Liver (tissue), 9 donors: ENCODE results near the gene SEL1L. TPM values are rescaled to one million over a fixed set of nuclear protein-coding genes. Genes with fewer than 3 reads are reported as not detected.
A peak's percentile ranks its signal among the peaks of the same experiment; 100 is the strongest.

Source experiments
- DNase-seq: peaks from one replicate; pipeline ENCODE4 v3.0.0-alpha.2; 2017; ENCODE audit warnings: low spot score
- H3K27ac ChIP-seq, 2 donors: one replicate each; pipeline ENCODE4 v1.7.0; 2013; ENCODE audit warnings: inconsistent platforms in 2 of 2, low read length in 2 of 2, control low read depth in 1 of 2, low read depth in 1 of 2, mild to moderate bottlenecking in 1 of 2
- H3K27me3 ChIP-seq, 4 donors: one replicate each; pipeline versions ENCODE4 v1.6.1 to v1.7.0; 2013; ENCODE audit warnings: low read length in 3 of 4, inconsistent platforms in 1 of 4, mild to moderate bottlenecking in 1 of 4, moderate library complexity in 1 of 4; ENCODE audit not compliant: control insufficient read depth in 4 of 4, insufficient read depth in 4 of 4
- H3K36me3 ChIP-seq, 4 donors: one replicate each; pipeline versions ENCODE4 v1.6.1 to v1.7.0; 2013; ENCODE audit warnings: low read length in 3 of 4, mild to moderate bottlenecking in 3 of 4, low read depth in 1 of 4, moderate library complexity in 1 of 4; ENCODE audit not compliant: control insufficient read depth in 4 of 4, insufficient read depth in 3 of 4
- H3K4me1 ChIP-seq, 4 donors: one replicate each; pipeline versions ENCODE4 v1.6.1 to v1.7.0; 2013; ENCODE audit warnings: low read length in 3 of 4, mild to moderate bottlenecking in 3 of 4, moderate library complexity in 1 of 4; ENCODE audit not compliant: control insufficient read depth in 4 of 4, insufficient read depth in 4 of 4
- H3K4me3 ChIP-seq, 3 donors: one replicate each; pipeline versions ENCODE4 v1.6.1 to v1.7.0; 2013; ENCODE audit warnings: low read length in 3 of 3, control low read depth in 1 of 3, low read depth in 1 of 3, mild to moderate bottlenecking in 1 of 3
- H3K9ac ChIP-seq, 2 donors: one replicate each; pipeline ENCODE4 v1.7.0; 2013; ENCODE audit warnings: low read length in 2 of 2, mild to moderate bottlenecking in 2 of 2, moderate library complexity in 2 of 2, control low read depth in 1 of 2, low read depth in 1 of 2
- H3K9me3 ChIP-seq, 4 donors: one replicate each; pipeline versions ENCODE4 v1.6.1 to v1.7.0; 2013; ENCODE audit warnings: low read length in 3 of 4; ENCODE audit not compliant: control insufficient read depth in 4 of 4
- CTCF ChIP-seq: fragments of 150-350 bp; IDR thresholded peaks from 2 replicates; pipeline ENCODE4 v1.5.1; 2017; ENCODE audit warnings: improper control_type of control experiment, low read depth, low read length; ENCODE audit not compliant: missing input control
- EGR1 ChIP-seq, 2 donors: IDR thresholded peaks; 2 replicates each; pipeline ENCODE4 v1.6.1; 2016 to 2018; ENCODE audit warnings: antibody characterized with exemption in 2 of 2, low read depth in 2 of 2
- FOXA1 ChIP-seq: IDR thresholded peaks from 2 replicates; pipeline ENCODE4 v1.6.1; 2016; ENCODE audit warnings: antibody characterized with exemption
- FOXA2 ChIP-seq: IDR thresholded peaks from 2 replicates; pipeline ENCODE4 v1.6.1; 2016; ENCODE audit warnings: antibody characterized with exemption
- GABPA ChIP-seq, 2 donors: IDR thresholded peaks in 1 of 2; conservative IDR thresholded peaks in 1 of 2; 2 replicates each; pipeline ENCODE4 v1.6.1; 2016; ENCODE audit warnings: antibody characterized with exemption in 2 of 2, mild to moderate bottlenecking in 1 of 2, moderate library complexity in 1 of 2
- HNF4A ChIP-seq, 2 donors: conservative IDR thresholded peaks; 2 replicates each; pipeline ENCODE4 v1.6.1; 2016; ENCODE audit warnings: antibody characterized with exemption in 2 of 2, mild to moderate bottlenecking in 2 of 2
- HNF4G ChIP-seq: IDR thresholded peaks from 2 replicates; pipeline ENCODE4 v1.6.1; 2016; ENCODE audit warnings: antibody characterized with exemption
- JUND ChIP-seq, 2 donors: IDR thresholded peaks; 2 replicates each; pipeline ENCODE4 v1.6.1; 2016; ENCODE audit warnings: antibody characterized with exemption in 2 of 2
- NR2F2 ChIP-seq: IDR thresholded peaks from 2 replicates; pipeline ENCODE4 v1.6.1; 2016; ENCODE audit warnings: antibody characterized with exemption
- RAD21 ChIP-seq, 2 donors: IDR thresholded peaks; 2 replicates each; pipeline ENCODE4 v1.6.1; 2016; ENCODE audit warnings: antibody characterized with exemption in 2 of 2, mild to moderate bottlenecking in 2 of 2
- RXRA ChIP-seq, 2 donors: IDR thresholded peaks; 2 replicates each; pipeline ENCODE4 v1.6.1; 2017 to 2018; ENCODE audit warnings: antibody characterized with exemption in 2 of 2, mild to moderate bottlenecking in 1 of 2
- SP1 ChIP-seq: IDR thresholded peaks from 2 replicates; pipeline ENCODE4 v1.6.1; 2018; ENCODE audit warnings: antibody characterized with exemption, mild to moderate bottlenecking
- TAF1 ChIP-seq: conservative IDR thresholded peaks from 2 replicates; pipeline ENCODE4 v1.6.1; 2016; ENCODE audit warnings: antibody characterized with exemption, mild to moderate bottlenecking
- YY1 ChIP-seq: IDR thresholded peaks from 2 replicates; pipeline ENCODE4 v1.6.1; 2016; ENCODE audit warnings: antibody characterized with exemption, mild to moderate bottlenecking
- WGBS: extraction: QIAGEN DNeasy Blood & Tissue Kit; methylation state at CpG from one replicate; pipeline ENCODE4 v1.1.7; 2013; 5-methylcytosine and 5-hydroxymethylcytosine counted together
- polyA plus RNA-seq, 2 donors: library from polyadenylated mRNA; stranded (reverse) in 1 of 2; unstranded in 1 of 2; fragments of 200-250 nt in 1 of 2; fragments of >200 nt in 1 of 2; fragmentation: Nextera tagmentation in 1 of 2; extraction: Ambion mirVana in 1 of 2; gene quantifications; one replicate each; pipeline versions ENCODE4 v1.2.1 to v1.2.3, GENCODE V29; 2013 to 2015
- total RNA-seq, 2 donors: library from RNA; depleted of rRNA; stranded (reverse); fragments of >200 nt; gene quantifications; one replicate each; pipeline ENCODE4 v1.2.3, GENCODE V29; 2014
- TF ChIP-seq, protein P1 (sequence below): IDR thresholded peaks from 2 replicates; pipeline ENCODE4 v1.6.1; 2016; ENCODE audit warnings: antibody characterized with exemption, mild to moderate bottlenecking
- TF ChIP-seq, protein P2 (sequence below): IDR thresholded peaks from 2 replicates; pipeline ENCODE4 v1.6.1; 2016; ENCODE audit warnings: antibody characterized with exemption
- TF ChIP-seq, protein P3 (sequence below): IDR thresholded peaks from 2 replicates; pipeline ENCODE4 v1.6.1; 2016; ENCODE audit warnings: antibody characterized with exemption
- TF ChIP-seq, protein P4 (sequence below): IDR thresholded peaks from 2 replicates; pipeline ENCODE4 v1.6.1; 2016; ENCODE audit warnings: antibody characterized with exemption
- donor health status: healthy.
- donor health status: healthy.
- donor health status: healthy.
- donor health status: healthy.
- donor health status: healthy.

The SEL1L gene
- total and polyA plus RNA-seq, 4 donors = 40.7 to 117 (median 45.6) TPM

DNA sequence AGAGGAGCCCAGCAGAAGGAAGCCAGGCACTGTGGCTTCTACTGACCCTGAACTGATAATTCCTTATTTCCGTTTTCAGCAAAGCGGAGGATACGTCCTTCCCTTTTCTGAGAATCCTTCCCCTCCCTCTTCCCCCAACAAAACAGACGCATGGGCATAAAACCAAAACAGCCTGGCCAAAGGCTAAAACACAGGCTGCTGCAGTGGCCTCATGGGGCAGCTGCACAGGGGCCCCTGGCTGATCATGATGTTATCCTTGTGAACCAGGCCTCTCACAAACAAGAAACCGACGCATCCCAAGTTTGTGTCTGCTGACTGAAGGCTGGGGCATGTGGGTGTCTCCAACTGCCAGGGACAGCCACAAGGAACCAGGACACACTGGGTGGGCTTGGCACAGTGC, 110.1 kb downstream of the SEL1L start:
- 73% methylated on average over 6 of the region's 6 CpGs for WGBS
- Histone ChIP-seq H3K27ac (no peak overlapping the region), H3K4me3 (no peak overlapping the region), H3K36me3 (no peaks in the 10 kb centered on the region), H3K9me3 (no peaks in the 10 kb centered on the region), H3K27me3 (no peaks in the 10 kb centered on the region), H3K9ac (no peak overlapping the region), H3K4me1 (peaks cover 0 to 10% (median 2%) of the 10 kb centered on the region in 4 donors)
- TF ChIP-seq NR2F2 = peak; percentile 94
- peak; percentile 13 for TF ChIP-seq SP1
- TF ChIP-seq, protein P1, sequence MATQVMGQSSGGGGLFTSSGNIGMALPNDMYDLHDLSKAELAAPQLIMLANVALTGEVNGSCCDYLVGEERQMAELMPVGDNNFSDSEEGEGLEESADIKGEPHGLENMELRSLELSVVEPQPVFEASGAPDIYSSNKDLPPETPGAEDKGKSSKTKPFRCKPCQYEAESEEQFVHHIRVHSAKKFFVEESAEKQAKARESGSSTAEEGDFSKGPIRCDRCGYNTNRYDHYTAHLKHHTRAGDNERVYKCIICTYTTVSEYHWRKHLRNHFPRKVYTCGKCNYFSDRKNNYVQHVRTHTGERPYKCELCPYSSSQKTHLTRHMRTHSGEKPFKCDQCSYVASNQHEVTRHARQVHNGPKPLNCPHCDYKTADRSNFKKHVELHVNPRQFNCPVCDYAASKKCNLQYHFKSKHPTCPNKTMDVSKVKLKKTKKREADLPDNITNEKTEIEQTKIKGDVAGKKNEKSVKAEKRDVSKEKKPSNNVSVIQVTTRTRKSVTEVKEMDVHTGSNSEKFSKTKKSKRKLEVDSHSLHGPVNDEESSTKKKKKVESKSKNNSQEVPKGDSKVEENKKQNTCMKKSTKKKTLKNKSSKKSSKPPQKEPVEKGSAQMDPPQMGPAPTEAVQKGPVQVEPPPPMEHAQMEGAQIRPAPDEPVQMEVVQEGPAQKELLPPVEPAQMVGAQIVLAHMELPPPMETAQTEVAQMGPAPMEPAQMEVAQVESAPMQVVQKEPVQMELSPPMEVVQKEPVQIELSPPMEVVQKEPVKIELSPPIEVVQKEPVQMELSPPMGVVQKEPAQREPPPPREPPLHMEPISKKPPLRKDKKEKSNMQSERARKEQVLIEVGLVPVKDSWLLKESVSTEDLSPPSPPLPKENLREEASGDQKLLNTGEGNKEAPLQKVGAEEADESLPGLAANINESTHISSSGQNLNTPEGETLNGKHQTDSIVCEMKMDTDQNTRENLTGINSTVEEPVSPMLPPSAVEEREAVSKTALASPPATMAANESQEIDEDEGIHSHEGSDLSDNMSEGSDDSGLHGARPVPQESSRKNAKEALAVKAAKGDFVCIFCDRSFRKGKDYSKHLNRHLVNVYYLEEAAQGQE = no peak
- no peak for TF ChIP-seq YY1
- TF ChIP-seq FOXA2 = no peak
- peak in 1 of 2 donors; percentile 6 for TF ChIP-seq RXRA (IDR thresholded peaks at IDR 0.05)
- TF ChIP-seq, protein P2, sequence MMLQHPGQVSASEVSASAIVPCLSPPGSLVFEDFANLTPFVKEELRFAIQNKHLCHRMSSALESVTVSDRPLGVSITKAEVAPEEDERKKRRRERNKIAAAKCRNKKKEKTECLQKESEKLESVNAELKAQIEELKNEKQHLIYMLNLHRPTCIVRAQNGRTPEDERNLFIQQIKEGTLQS = no peak
- TF ChIP-seq, protein P3, sequence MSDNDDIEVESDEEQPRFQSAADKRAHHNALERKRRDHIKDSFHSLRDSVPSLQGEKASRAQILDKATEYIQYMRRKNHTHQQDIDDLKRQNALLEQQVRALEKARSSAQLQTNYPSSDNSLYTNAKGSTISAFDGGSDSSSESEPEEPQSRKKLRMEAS = peak; percentile 70
- no peak for TF ChIP-seq GABPA (IDR thresholded peaks at IDR 0.05 in 1 of 2, conservative IDR thresholded peaks at IDR 0.05 in 1 of 2)
- TF ChIP-seq EGR1 (IDR thresholded peaks at IDR 0.05; ENCODE audit: low read depth in 2 of 2) = peak in 1 of 2 donors; percentile 63
- TF ChIP-seq RAD21 (IDR thresholded peaks at IDR 0.05) = peak; percentile 25 to 33
- TF ChIP-seq HNF4A (conservative IDR thresholded peaks at IDR 0.05) = no peak
- no peak for TF ChIP-seq TAF1
- TF ChIP-seq CTCF = no peak
- no peak for TF ChIP-seq JUND (IDR thresholded peaks at IDR 0.05)
- no peak for TF ChIP-seq FOXA1
- TF ChIP-seq, protein P4, sequence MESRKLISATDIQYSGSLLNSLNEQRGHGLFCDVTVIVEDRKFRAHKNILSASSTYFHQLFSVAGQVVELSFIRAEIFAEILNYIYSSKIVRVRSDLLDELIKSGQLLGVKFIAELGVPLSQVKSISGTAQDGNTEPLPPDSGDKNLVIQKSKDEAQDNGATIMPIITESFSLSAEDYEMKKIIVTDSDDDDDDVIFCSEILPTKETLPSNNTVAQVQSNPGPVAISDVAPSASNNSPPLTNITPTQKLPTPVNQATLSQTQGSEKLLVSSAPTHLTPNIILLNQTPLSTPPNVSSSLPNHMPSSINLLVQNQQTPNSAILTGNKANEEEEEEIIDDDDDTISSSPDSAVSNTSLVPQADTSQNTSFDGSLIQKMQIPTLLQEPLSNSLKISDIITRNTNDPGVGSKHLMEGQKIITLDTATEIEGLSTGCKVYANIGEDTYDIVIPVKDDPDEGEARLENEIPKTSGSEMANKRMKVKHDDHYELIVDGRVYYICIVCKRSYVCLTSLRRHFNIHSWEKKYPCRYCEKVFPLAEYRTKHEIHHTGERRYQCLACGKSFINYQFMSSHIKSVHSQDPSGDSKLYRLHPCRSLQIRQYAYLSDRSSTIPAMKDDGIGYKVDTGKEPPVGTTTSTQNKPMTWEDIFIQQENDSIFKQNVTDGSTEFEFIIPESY = no peak
- no peak for TF ChIP-seq HNF4G
- peak; percentile 47 for DNase-seq

Other genes with a start within 250 kb of the SEL1L start
- 10 to 100 TPM; 11.9 to 30.0 TPM for gene STON2, start 133.5 kb downstream of the SEL1L start, total RNA-seq
- gene STON2, start 133.5 kb downstream of the SEL1L start, polyA plus RNA-seq = 1 to 10 TPM; 1.9 to 2.6 TPM